GM12891 (cell line): ENCODE data around the gene TAS1R2.

Experiments
- DNase-seq: peaks from one replicate; pipeline ENCODE4 v3.0.0; 2011; ENCODE audit warnings: low spot score; ENCODE audit not compliant: insufficient read length
- FAIRE-seq: peaks from 2 replicates; lab custom pipeline; 2011; peaks lifted over from hg19 to GRCh38; lab: Jason Lieb, UNC
- PAX5 ChIP-seq: IDR thresholded peaks from 2 replicates; pipeline ENCODE4 v1.6.1; 2011; ENCODE audit warnings: low read length, moderate library complexity, mild to moderate bottlenecking; ENCODE audit not compliant: insufficient read depth, severe bottlenecking
- POLR2A ChIP-seq: IDR thresholded peaks from 2 replicates; pipeline ENCODE4 v1.6.1; 2011; ENCODE audit warnings: low read depth, low read length, control low read depth
- POLR2AphosphoS5 ChIP-seq: IDR thresholded peaks from 2 replicates; pipeline ENCODE4 v1.6.1; 2011; ENCODE audit warnings: low read depth, low read length, control low read depth
- POU2F2 ChIP-seq: IDR thresholded peaks from 2 replicates; pipeline ENCODE4 v1.6.1; 2011; ENCODE audit warnings: low read depth, mild to moderate bottlenecking, control low read depth, low read length, moderate library complexity
- SPI1 ChIP-seq: IDR thresholded peaks from 2 replicates; pipeline ENCODE4 v1.6.1; 2011; ENCODE audit warnings: low read depth, low read length, control low read depth
- TAF1 ChIP-seq: IDR thresholded peaks from 2 replicates; pipeline ENCODE4 v1.6.1; 2011; ENCODE audit warnings: low read depth, low read length, control low read depth

TAS1R2 gene

DNA sequence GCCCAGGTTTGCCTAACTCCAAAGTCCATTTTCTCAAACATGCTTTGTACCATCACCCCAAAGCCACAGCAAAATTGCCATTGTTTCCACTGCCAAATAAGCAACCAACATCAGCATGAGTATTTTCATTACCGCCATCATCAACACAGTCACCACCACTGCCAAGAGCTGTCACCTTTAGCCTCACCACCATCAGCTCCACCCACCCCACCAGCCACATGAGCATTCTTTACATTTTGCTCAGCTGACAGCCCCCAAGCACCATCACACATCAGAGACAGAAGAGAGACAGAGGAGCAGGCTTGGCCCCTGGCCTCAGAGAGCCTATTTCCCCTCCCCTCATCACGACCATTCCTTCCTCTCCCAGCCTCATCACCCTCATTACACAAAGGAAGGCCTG, 42.7 kb downstream of the TAS1R2 start:
- DNase-seq, result no peak
- FAIRE-seq, result no peak
- no peak for TF ChIP-seq POLR2A

DNA sequence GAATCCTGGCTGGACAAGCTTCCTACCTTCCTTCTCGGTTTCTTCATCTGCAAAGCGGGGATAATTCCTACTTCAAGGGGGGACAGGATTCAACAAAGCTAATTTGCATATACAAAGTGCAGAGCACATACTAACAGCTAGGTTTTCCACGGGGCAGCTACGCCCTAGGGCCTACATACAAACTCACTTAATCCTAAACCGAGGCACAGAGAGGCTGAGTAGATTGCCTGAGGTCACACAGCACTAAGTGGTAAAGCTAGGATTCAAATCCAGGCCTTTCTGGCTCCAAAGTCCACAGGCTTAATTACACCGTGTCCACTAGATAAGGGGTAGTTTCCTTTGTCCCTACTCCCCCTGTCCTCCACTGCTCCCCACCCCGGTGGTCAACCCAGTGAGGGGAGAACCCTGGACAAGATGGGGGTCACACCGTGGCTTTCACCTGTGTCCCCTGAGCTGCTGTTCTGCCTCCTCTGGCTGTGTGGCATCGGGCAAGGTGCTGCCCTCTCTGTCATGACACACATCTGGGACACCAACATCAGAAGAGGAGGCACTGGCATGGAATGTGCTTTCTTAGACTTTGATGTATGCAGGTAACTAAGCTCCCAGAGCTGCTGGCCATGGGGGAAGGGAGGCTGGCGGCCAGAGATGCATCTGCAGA, 44.5 kb downstream of the TAS1R2 start:
- TF ChIP-seq TAF1, result no peak
- no peak for TF ChIP-seq SPI1
- no peak for TF ChIP-seq PAX5
- no peak for TF ChIP-seq POLR2AphosphoS5
- TF ChIP-seq POLR2A, result no peak
- TF ChIP-seq POU2F2, result no peak
- no peak for DNase-seq
- FAIRE-seq, result no peak

DNA sequence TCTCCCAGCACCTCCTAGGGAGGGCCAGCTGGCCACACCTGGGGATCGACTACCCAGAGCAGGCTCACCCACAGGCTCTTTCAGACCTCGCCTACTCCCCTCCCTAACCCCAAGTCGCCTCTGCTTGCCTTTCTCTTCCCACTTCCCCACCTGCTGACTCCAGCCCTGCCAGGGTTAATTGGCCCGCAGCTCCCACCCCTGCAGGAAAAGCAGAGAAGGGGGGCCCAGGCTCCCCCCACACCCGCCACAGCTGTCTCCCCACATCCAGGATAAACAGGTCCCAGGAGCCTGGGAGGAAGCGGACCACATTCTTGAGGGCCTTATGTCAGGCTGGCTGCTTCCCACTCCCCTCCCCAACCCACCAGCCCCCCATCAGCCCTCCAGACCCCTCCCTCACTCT, 45.0 kb downstream of the TAS1R2 start:
- TF ChIP-seq POLR2A (no peak), PAX5 (no peak), TAF1 (no peak), POLR2AphosphoS5 (no peak), POU2F2 (no peak), SPI1 (no peak)
- DNase-seq, result no peak
- FAIRE-seq, result no peak

DNA sequence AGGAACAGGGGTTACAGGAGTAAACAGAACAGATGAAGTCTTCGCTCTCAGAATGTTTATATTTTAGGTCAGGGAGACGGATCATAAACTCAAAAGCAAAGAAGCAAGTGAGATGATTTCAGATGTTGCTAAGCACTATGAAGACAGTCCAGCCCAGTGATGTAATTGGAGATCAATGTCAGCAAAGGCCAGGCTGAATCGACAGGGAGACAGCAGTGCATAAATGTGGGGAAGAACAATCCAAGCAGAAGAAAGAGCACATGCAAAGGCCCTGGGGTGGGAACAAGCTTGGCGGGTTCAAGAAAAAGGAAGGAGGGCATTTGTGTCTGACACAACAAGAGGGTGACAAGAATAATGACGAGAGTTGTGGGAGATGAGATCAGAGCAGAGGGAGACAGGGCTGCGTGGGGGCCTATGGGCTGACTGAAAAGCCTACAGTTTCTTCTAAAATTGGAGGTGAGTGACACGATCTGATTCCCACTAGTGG, 47.0 kb downstream of the TAS1R2 start:
- TF ChIP-seq TAF1 (no peak), POU2F2 (no peak), POLR2AphosphoS5 (no peak), POLR2A (no peak), SPI1 (no peak), PAX5 (no peak)
- FAIRE-seq (no peak), DNase-seq (no peak)

DNA sequence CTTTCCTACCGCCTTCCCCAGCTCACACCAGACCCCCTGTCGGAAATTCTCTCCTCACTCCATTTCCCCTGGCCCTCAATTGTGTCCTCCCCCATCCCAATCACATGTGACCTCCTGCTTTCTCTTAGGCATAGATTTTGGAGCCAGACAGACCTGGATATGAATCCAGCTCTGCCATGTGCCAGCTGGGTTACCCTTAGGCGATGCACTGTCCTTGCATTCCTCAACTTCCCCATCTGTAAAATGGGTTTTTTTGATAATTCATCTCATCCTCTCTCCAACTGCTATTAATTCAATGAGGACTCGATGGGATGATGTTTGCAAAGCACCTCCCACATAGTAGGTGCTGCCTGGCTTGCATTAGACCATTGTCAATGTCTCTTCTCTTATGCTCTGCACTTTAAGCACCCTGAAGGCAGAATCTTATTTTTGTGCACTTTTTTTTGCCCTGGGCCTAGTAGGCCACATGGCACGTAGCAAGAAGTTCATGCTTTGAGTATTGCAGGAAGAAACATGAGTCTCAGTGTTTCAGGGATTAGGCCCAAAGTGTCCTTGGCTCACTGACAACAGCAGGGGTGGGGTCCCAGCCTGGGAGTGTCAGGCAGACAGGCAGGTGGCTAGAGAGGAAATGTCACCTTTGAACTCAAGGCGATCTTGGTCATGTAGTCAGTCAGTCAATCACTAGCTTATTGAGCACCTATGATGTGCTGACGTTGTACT, 47.6 kb downstream of the TAS1R2 start:
- DNase-seq, result no peak
- FAIRE-seq, result no peak

DNA sequence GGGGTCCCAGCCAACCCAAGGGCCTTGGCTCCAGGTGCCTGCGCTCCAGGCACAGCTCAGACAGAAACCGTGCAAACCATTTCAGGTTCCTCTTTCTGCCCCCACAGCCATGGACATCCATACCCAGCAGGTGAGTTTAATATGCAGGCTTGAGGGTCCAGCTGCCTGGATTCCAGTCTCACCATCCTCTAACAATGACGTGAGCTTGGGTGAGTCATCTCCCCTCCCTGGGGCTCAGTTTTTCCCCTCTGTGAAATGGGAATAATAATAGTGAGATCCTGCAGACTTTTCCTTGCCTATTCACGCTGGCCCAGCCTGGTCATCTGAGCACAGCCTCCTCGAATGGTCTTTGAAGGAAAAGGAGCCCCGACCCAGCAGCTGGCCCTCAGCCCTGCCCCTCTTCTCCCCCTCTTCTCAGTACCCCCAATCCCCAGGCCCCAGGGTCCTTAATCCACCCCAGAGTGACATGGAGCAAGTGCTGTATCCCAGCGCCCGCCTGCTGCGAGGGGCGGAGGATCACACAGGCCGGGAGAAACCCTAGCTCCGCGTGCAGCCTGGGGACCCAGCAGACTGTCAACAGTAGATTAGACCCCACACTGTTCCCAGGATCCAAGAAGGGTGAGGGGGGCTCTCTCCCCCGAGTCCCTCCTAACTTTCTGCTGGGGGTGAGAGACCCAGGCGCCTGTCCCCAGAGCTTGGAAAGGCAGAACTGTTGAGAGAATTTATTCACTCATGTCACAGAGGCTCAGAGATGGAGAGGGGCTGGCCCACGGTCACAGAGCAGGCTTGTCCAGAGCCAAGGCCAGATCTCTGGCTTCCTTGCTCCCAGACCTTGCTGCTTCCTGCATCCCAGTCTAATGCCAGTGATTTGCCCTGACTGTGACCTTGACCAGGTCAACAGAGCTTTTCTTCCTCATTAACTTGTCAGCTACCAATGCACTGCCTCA, 49.2 kb downstream of the TAS1R2 start:
- TF ChIP-seq POU2F2 (no peak), TAF1 (no peak), SPI1 (no peak), POLR2AphosphoS5 (no peak), POLR2A (no peak), PAX5 (no peak)
- FAIRE-seq, result no peak
- DNase-seq, result no peak

More for the DNA sequence above, 47.6 kb downstream of the TAS1R2 start:
- TF ChIP-seq TAF1 (no peak), SPI1 (no peak), POU2F2 (no peak), POLR2A (no peak), PAX5 (no peak), POLR2AphosphoS5 (no peak)

DNA sequence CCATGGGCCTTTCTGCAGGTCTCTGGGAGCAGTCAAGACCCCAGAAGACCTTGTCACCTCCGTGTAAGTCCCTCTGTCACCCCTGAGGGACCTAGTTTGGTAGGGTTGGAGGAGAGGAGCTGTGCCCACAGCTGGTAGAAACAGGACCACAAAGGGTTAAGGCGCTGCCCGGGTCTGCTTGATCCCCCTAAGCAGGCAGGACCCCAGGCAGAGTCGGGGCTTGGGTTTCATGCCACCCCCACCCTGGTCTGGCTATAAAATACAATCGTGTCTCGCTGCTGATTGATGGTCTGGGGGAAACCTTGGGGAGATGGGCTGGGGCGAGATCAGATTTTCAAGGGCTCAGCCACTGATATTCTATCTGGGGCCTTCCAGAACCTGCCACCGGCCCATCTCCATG, 50.9 kb downstream of the TAS1R2 start:
- TF ChIP-seq PAX5 (no peak), POLR2AphosphoS5 (no peak), SPI1 (no peak), POU2F2 (no peak), TAF1 (no peak), POLR2A (no peak)
- no peak for FAIRE-seq
- no peak for DNase-seq

DNA sequence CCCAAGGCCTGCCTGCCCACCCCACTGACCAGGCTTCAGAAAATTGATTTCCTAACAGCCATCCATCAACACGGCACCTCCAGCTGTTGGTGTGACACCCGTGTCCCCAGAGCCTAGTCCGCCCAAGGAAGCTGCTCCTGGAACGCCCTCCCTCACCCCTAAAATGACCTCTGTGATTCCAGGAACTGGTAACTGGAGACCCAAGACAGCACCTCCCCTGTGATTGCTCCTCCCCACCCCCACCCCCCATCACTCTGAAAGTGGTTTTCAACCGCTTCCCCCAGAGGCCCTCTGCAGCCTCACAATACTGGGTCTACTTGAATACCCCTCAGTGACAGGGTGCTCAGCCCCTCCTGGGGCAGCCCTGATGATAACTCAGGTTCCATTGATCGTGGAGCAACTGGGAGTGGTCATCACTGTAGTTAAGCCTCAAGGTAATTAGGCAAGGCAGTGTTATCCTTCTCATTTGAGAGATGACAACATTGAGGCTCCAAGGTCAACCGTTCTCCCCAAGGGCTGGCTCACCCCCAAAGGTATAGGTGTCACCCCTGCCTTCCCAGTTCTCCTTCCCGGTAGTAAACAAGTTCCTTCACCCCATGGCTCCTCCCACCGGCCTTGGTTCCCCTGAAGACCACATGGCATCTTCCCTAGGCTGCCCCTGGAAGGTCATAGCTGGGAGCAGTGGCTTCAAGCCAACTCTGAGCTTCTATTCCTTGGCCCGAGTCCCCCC, 52.0 kb downstream of the TAS1R2 start:
- TF ChIP-seq SPI1 (no peak), TAF1 (no peak), POLR2AphosphoS5 (no peak), POU2F2 (no peak), PAX5 (no peak), POLR2A (no peak)
- DNase-seq, result no peak
- FAIRE-seq, result no peak

DNA sequence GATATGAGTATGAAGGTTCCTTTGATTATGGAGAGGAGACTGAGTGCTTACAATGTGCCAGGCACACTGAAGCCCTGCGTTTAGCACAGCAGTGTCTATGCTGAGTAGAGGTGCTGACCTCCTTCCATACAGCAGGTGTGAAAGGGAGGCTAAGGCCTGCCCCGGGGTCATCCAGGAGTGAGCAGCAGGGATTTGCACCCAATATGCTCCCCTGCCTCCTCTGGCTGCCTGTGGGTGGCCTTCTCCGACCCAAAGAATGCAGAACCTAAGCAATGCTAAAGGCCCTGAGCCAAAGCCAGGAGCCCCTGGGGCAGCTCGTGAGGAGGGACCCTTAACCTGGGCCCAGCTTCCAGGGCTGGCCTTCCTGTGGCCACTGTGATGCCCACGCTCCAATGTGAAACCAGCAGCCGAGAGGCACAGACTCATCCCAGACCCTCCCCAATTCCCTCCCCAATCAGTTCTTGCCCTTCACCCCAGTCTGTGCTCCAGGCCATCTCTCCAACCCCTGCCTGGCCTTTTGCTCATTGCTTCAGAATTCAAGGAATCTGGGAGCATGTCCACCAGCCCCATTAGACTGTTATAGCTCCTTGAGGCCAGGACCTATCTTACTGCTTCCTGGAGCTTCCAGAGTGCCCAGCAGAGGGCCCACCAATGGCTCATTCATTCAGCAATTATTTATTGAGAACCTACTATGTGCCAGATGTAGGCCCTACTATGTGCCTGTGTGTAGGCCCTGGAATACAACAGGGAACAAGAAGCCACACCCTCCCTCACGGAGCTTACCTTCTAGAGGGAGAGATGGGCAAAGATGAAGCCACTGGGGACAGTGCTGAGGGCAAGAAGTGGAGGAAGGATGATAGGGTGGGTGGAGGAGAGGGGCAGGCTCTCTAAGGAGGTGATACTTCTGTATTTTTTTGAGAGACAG, 53.3 kb downstream of the TAS1R2 start:
- FAIRE-seq, result no peak
- no peak for DNase-seq
- TF ChIP-seq POLR2AphosphoS5, result no peak
- no peak for TF ChIP-seq TAF1
- no peak for TF ChIP-seq PAX5
- no peak for TF ChIP-seq POLR2A
- no peak for TF ChIP-seq SPI1
- TF ChIP-seq POU2F2, result no peak
